IMR-90 (cell line): ENCODE measurements around the gene C3orf70. TPM values are rescaled to one million over a fixed set of nuclear protein-coding genes. Genes with fewer than 3 reads are reported as not detected.

Experiments used
- ATAC-seq: fragments of 200-7000 bp; cut with Tn5 transposase; 2 replicates; pipeline ENCODE4 v1.9.1; 2020; ENCODE audit warnings: low read depth, mild to moderate bottlenecking, moderate library complexity
- BruUV-seq: library from RNA; stranded (reverse); fragments of 400-500 nt; replicated peaks from 2 replicates; lab custom pipeline; 2021; lab: Mats Ljungman, UMichigan
- CTCF ChIA-PET: fragments of 300-600 bp; formaldehyde crosslinking; extraction: SDS; loops from one replicate; lab custom pipeline; 2021; ENCODE audit warnings: antibody characterized with exemption; lab: Yijun Ruan, JAX
- POLR2A ChIA-PET: fragments of 300-600 bp; sonication (Branson Sonifier 250); formaldehyde crosslinking; loops from one replicate; lab custom pipeline; 2022; ENCODE audit warnings: antibody characterized with exemption; ENCODE audit not compliant: unreplicated experiment; lab: Charles Lee
- DNase-seq: peaks from one replicate; pipeline ENCODE4 v3.0.0; 2013
- H2AFZ ChIP-seq: replicated peaks from 2 replicates; pipeline ENCODE3; 2013; ENCODE audit warnings: low read length, mild to moderate bottlenecking; ENCODE audit not compliant: poor library complexity
- H2AK5ac ChIP-seq: 2 replicates; pipeline ENCODE4 v1.6.1; 2013; ENCODE audit warnings: low read depth, low read length, inconsistent platforms
- H2AK9ac ChIP-seq: replicated peaks from 2 replicates; pipeline ENCODE3; 2013; ENCODE audit warnings: mild to moderate bottlenecking, low read depth, low read length, moderate library complexity; ENCODE audit not compliant: poor library complexity
- H2BK120ac ChIP-seq: 2 replicates; pipeline ENCODE4 v1.6.1; 2013; ENCODE audit warnings: low read depth, low read length, inconsistent platforms
- H2BK15ac ChIP-seq: 3 replicates; pipeline ENCODE4 v1.6.1; 2013; ENCODE audit warnings: low read depth, low read length, inconsistent platforms
- H2BK20ac ChIP-seq: 2 replicates; pipeline ENCODE4 v1.6.1; 2013; ENCODE audit warnings: low read depth, mild to moderate bottlenecking, inconsistent platforms, low read length, moderate library complexity
- H2BK5ac ChIP-seq: 2 replicates; pipeline ENCODE4 v1.6.1; 2013; ENCODE audit warnings: mild to moderate bottlenecking, low read depth, low read length, inconsistent platforms; ENCODE audit not compliant: poor library complexity, severe bottlenecking
- H3K14ac ChIP-seq: replicated peaks from 2 replicates; pipeline ENCODE4 v1.6.1; 2013; ENCODE audit warnings: low read depth, low read length, inconsistent platforms
- H3K18ac ChIP-seq: 2 replicates; pipeline ENCODE4 v1.6.1; 2013; ENCODE audit warnings: low read depth, low read length, control low read depth
- H3K23ac ChIP-seq: 2 replicates; pipeline ENCODE4 v1.6.1; 2013; ENCODE audit warnings: low read depth, low read length, inconsistent platforms
- H3K27ac ChIP-seq: 2 replicates; pipeline ENCODE4 v1.5.1; 2013; ENCODE audit warnings: mild to moderate bottlenecking, control low read depth, low read length; ENCODE audit not compliant: insufficient read depth
- H3K27me3 ChIP-seq: 2 replicates; pipeline ENCODE4 v1.6.1; 2013; ENCODE audit warnings: low read length; ENCODE audit not compliant: control insufficient read depth, insufficient read depth
- H3K36me3 ChIP-seq: 2 replicates; pipeline ENCODE4 v1.6.1; 2013; ENCODE audit warnings: low read length, mixed read lengths; ENCODE audit not compliant: control insufficient read depth, insufficient read depth
- H3K4ac ChIP-seq: 2 replicates; pipeline ENCODE4 v1.6.1; 2013; ENCODE audit warnings: low read depth, low read length, inconsistent platforms
- H3K4me1 ChIP-seq: 2 replicates; pipeline ENCODE4 v1.6.1; 2013; ENCODE audit warnings: low read length, mixed read lengths; ENCODE audit not compliant: control insufficient read depth, insufficient read depth
- H3K4me2 ChIP-seq: 2 replicates; pipeline ENCODE4 v1.6.1; 2013; ENCODE audit warnings: low read depth, mild to moderate bottlenecking, control low read depth, low read length, moderate library complexity
- H3K4me3 ChIP-seq: 2 replicates; pipeline ENCODE4 v1.5.1; 2013; ENCODE audit warnings: low read depth, mild to moderate bottlenecking, control low read depth, low read length, moderate library complexity; ENCODE audit not compliant: insufficient read depth
- H3K56ac ChIP-seq: 2 replicates; pipeline ENCODE4 v1.6.1; 2013; ENCODE audit warnings: low read length, inconsistent platforms; ENCODE audit not compliant: insufficient read depth; ENCODE audit errors: extremely low read depth
- H3K79me1 ChIP-seq, 2 experiments: 2 replicates each; pipeline ENCODE4 v1.6.1; 2013; ENCODE audit warnings: low read length in 2 of 2, inconsistent platforms in 1 of 2, low read depth in 1 of 2
- H3K9ac ChIP-seq: 2 replicates; pipeline ENCODE4 v1.6.1; 2013; ENCODE audit warnings: low read depth, low read length, control low read depth
- H3K9me1 ChIP-seq: 2 replicates; pipeline ENCODE4 v1.6.1; 2013; ENCODE audit warnings: low read length, inconsistent platforms; ENCODE audit not compliant: insufficient read depth
- H3K9me3 ChIP-seq: 2 replicates; pipeline ENCODE4 v1.6.1; 2013; ENCODE audit warnings: low read length; ENCODE audit not compliant: control insufficient read depth, insufficient read depth
- H4K20me1 ChIP-seq: 2 replicates; pipeline ENCODE4 v1.6.1; 2013; ENCODE audit warnings: low read length, inconsistent platforms; ENCODE audit not compliant: insufficient read depth
- H4K5ac ChIP-seq: 2 replicates; pipeline ENCODE4 v1.6.1; 2013; ENCODE audit warnings: mild to moderate bottlenecking, low read depth, low read length, control low read depth
- H4K8ac ChIP-seq, 2 experiments: 2 replicates each; pipeline ENCODE4 v1.6.1; 2013; ENCODE audit warnings: low read depth in 2 of 2, low read length in 2 of 2, control low read depth in 1 of 2, inconsistent platforms in 1 of 2
- H4K91ac ChIP-seq: 2 replicates; pipeline ENCODE4 v1.6.1; 2013; ENCODE audit warnings: low read depth, low read length, inconsistent platforms; ENCODE audit not compliant: insufficient read depth
- BHLHE40 ChIP-seq: fragments of 150-350 bp; IDR thresholded peaks from 2 replicates; pipeline ENCODE4 v1.6.1; 2016; ENCODE audit warnings: mild to moderate bottlenecking, low read depth, low read length
- CHD1 ChIP-seq: IDR thresholded peaks from 2 replicates; pipeline ENCODE4 v1.6.1; 2012; ENCODE audit warnings: low read depth, low read length, improper control_type of control experiment
- FOS ChIP-seq: fragments of 150-350 bp; IDR thresholded peaks from 2 replicates; pipeline ENCODE4 v1.6.1; 2016; ENCODE audit warnings: low read depth, low read length
- MXI1 ChIP-seq: IDR thresholded peaks from 2 replicates; pipeline ENCODE4 v1.6.1; 2012; ENCODE audit warnings: low read depth, mild to moderate bottlenecking, low read length, moderate library complexity, borderline replicate concordance
- NFE2L2 ChIP-seq: fragments of 150-350 bp; IDR thresholded peaks from 2 replicates; pipeline ENCODE4 v1.6.1; 2016; ENCODE audit warnings: low read depth, mild to moderate bottlenecking, low read length
- POLR2A ChIP-seq: IDR thresholded peaks from 2 replicates; pipeline ENCODE4 v1.6.1; 2012; ENCODE audit warnings: mild to moderate bottlenecking, low read depth, low read length
- RAD21 ChIP-seq: IDR thresholded peaks from 2 replicates; pipeline ENCODE4 v1.6.1; 2012; ENCODE audit warnings: low read length, improper control_type of control experiment
- RFX5 ChIP-seq: IDR thresholded peaks from 2 replicates; pipeline ENCODE4 v1.8.0; 2012; ENCODE audit warnings: low read depth, mild to moderate bottlenecking, low read length, moderate library complexity
- SMC3 ChIP-seq: fragments of 150-350 bp; IDR thresholded peaks from 2 replicates; pipeline ENCODE4 v1.6.1; 2016; ENCODE audit warnings: low read depth, mild to moderate bottlenecking, antibody characterized with exemption, low read length, moderate library complexity
- WGBS, 2 experiments: methylation state at CpG; one replicate each; pipeline versions ENCODE4 v1.1.5 to v1.1.7; 2013; ENCODE audit warnings: missing lambda C conversion rate in 2 of 2; ENCODE audit not compliant: insufficient read length in 1 of 2; ENCODE audit errors: extremely low coverage in 2 of 2; 5-methylcytosine and 5-hydroxymethylcytosine counted together
- dilution Hi-C: fragments of 300-500 bp; cut with HindIII; formaldehyde crosslinking; loops from one replicate; pipeline ENCODE4 v1.14.3; 2018; ENCODE audit warnings: low sequenced_read_pairs; ENCODE audit not compliant: unreplicated experiment
- in situ Hi-C: fragments of 300-500 bp; cut with MboI; formaldehyde crosslinking; loops from 3 replicates; pipeline ENCODE4 v1.14.3; 2019; ENCODE audit warnings: low sequenced_read_pairs, inconsistent platforms, mixed read lengths
- intact Hi-C: fragments of 100-400 bp; cut with micrococcal nuclease; formaldehyde crosslinking; loops from 2 replicates; pipeline ENCODE4 v1.10.0; 2022
- polyA plus RNA-seq, 3 experiments: library from polyadenylated mRNA; depleted of rRNA; stranded (reverse); fragments of >200 nt; gene quantifications; 2 replicates each; pipeline ENCODE4 v1.2.3, GENCODE V29; 2012; ENCODE audit warnings: low replicate concordance in 1 of 3
- total RNA-seq: library from RNA; depleted of rRNA; stranded (reverse); fragments of >200 nt; gene quantifications from 2 replicates; pipeline ENCODE4 v1.2.3, GENCODE V29; 2012
- TF ChIP-seq, protein P1 (sequence below): conservative IDR thresholded peaks from 2 replicates; pipeline ENCODE4 v1.5.1; 2012; ENCODE audit warnings: mild to moderate bottlenecking, low read depth, low read length, improper control_type of control experiment

Gene C3orf70
- total and polyA plus RNA-seq, 2 of the 4 experiments (the other 2 are of a cell fraction) = 0.96 to 1.8 TPM

DNA sequence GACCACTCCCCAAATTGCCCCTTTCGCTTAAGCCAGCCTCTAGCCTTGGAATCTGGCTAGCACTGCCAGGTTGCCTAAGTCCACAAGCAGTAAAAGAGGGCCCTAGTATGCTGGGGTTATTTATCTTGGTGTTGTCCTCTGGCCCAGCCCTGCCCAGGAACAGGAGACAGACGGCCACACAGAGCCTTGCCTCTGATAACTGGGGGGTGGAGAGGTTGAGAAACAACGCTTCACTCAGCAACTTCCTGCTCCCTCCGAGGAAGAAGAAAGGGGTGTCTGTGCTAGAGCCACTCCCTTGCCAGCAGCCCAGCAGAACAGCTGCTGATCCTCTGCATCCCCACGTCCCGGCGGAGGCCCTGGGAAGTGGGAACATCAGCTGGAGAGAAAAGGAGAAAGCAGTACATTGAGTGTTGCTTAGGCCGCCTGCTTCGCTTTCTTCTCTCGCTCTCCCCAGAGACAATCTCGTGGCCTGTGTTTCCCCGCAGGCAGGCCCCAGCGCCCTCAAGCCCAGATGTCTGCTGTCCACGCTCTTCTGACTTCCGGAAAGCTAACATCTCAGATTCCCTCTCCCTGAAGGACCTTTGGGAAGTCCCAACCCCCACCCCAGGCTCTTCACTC, 22.6 kb upstream of the C3orf70 start:
- dilution Hi-C loops = no loop called here
- TF ChIP-seq NFE2L2 (no peak), CHD1 (no peak), RAD21 (no peak), SMC3 (no peak), RFX5 (no peak), FOS (no peak), POLR2A (no peak), BHLHE40 (no peak), MXI1 (no peak)
- TF ChIP-seq, protein P1, sequence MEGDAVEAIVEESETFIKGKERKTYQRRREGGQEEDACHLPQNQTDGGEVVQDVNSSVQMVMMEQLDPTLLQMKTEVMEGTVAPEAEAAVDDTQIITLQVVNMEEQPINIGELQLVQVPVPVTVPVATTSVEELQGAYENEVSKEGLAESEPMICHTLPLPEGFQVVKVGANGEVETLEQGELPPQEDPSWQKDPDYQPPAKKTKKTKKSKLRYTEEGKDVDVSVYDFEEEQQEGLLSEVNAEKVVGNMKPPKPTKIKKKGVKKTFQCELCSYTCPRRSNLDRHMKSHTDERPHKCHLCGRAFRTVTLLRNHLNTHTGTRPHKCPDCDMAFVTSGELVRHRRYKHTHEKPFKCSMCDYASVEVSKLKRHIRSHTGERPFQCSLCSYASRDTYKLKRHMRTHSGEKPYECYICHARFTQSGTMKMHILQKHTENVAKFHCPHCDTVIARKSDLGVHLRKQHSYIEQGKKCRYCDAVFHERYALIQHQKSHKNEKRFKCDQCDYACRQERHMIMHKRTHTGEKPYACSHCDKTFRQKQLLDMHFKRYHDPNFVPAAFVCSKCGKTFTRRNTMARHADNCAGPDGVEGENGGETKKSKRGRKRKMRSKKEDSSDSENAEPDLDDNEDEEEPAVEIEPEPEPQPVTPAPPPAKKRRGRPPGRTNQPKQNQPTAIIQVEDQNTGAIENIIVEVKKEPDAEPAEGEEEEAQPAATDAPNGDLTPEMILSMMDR = no peak
- no peaks in the 10 kb centered on the region for H4K20me1 ChIP-seq
- no peak overlapping the region for H3K56ac ChIP-seq
- H3K4ac ChIP-seq = peak overlapping the region; percentile 73
- H3K9me3 ChIP-seq = no peaks in the 10 kb centered on the region
- peak; percentile 84 for ATAC-seq
- ChIA-PET CTCF (interaction anchor here (1.3 to 1.6 kb wide), 2 partner anchors 90 to 301 kb away, joined by 6 to 9 read pairs; no protein-coding TSS in a partner anchor), POLR2A (no interaction called here)
- H4K91ac ChIP-seq = 0 out of 2 replicates have a peak overlapping the region, but pooled peaks have one; percentile 21
- H3K14ac ChIP-seq = peak overlapping the region; percentile 47; the same call in 1 of the 2 replicates
- no peak overlapping the region for H3K23ac ChIP-seq
- DNase-seq = peak; percentile 22
- 29% methylated on average over 3 of the region's 15 CpGs; no CpG with 5 or more reads in 1 of the 2 experiments for WGBS, 2 experiments
- no peaks in the 10 kb centered on the region for H3K36me3 ChIP-seq
- H3K4me1 ChIP-seq = peaks cover 6% of the 10 kb centered on the region; the same call in 1 of the 2 replicates
- H2AK5ac ChIP-seq = no peak overlapping the region
- peak overlapping the region; percentile 73 for H4K5ac ChIP-seq
- H3K4me3 ChIP-seq = no peak overlapping the region
- BruUV-seq = no TSS peak
- peak overlapping the region; percentile 82 for H2AFZ ChIP-seq
- peak overlapping the region; percentile 13; the same call in 1 of the 2 replicates for H2BK120ac ChIP-seq
- intact Hi-C loops = no loop called here
- H2BK15ac ChIP-seq = no peak overlapping the region
- in situ Hi-C loops = loop anchor here (25.0 kb wide), 1 partner anchor 288 kb away; no protein-coding TSS in a partner anchor
- H2BK20ac ChIP-seq = no peak overlapping the region
- no peaks in the 10 kb centered on the region for H3K9me1 ChIP-seq
- no peaks in the 10 kb centered on the region for H3K79me1 ChIP-seq
- H4K8ac ChIP-seq = peak overlapping the region; percentile 79 to 86; a peak in 3 of 4 replicates
- peak overlapping the region; percentile 67 for H3K18ac ChIP-seq
- H3K27me3 ChIP-seq = peaks cover 2% of the 10 kb centered on the region; the same call in 1 of the 2 replicates
- peak overlapping the region; percentile 11; the same call in 1 of the 2 replicates for H3K4me2 ChIP-seq
- H3K9ac ChIP-seq = peak overlapping the region; percentile 22
- H3K27ac ChIP-seq = peak overlapping the region; percentile 24; the same call in 1 of the 2 replicates
- no peak overlapping the region for H2AK9ac ChIP-seq
- H2BK5ac ChIP-seq = peak overlapping the region; percentile 6
